GM23338 (cell line): Measurements from ENCODE around the gene CARNS1. TPM values are rescaled to one million over a fixed set of nuclear protein-coding genes. Genes with fewer than 3 reads are reported as not detected.

Experiments used
- ATAC-seq: fragments of 200-7000 bp; cut with Tn5 transposase; 3 replicates; pipeline ENCODE4 v1.9.1; 2020
- DNase-seq: peaks from one replicate; pipeline ENCODE4 v3.0.0-alpha.2; 2015; ENCODE audit warnings: low spot score
- H2AFZ ChIP-seq: fragments of 200-600 bp; sonication (generic); 2 replicates; pipeline ENCODE4 v1.8.0; 2016; ENCODE audit warnings: antibody characterized with exemption, mild to moderate bottlenecking, moderate library complexity
- H3F3A ChIP-seq: fragments of 200-600 bp; sonication (generic); replicated peaks from 2 replicates; pipeline ENCODE4 v1.8.0; 2017; ENCODE audit warnings: antibody characterized with exemption, mixed run types, low read depth
- H3K27ac ChIP-seq: fragments of 200-600 bp; sonication (generic); 2 replicates; pipeline ENCODE4 v1.6.1; 2016; ENCODE audit warnings: low read depth
- H3K27me3 ChIP-seq: fragments of 200-600 bp; sonication (generic); 2 replicates; pipeline ENCODE4 v1.8.0; 2016; ENCODE audit warnings: mild to moderate bottlenecking, mixed run types, moderate library complexity; ENCODE audit not compliant: insufficient read depth
- H3K36me3 ChIP-seq: fragments of 200-600 bp; sonication (generic); 2 replicates; pipeline ENCODE4 v1.8.0; 2016; ENCODE audit warnings: mild to moderate bottlenecking; ENCODE audit not compliant: insufficient read depth
- H3K4me1 ChIP-seq: fragments of 200-600 bp; sonication (generic); 2 replicates; pipeline ENCODE4 v1.8.0; 2016; ENCODE audit warnings: mild to moderate bottlenecking, moderate library complexity; ENCODE audit not compliant: insufficient read depth
- H3K4me2 ChIP-seq: fragments of 200-600 bp; sonication (generic); 2 replicates; pipeline ENCODE4 v1.7.1; 2017; ENCODE audit warnings: mixed run types
- H3K4me3 ChIP-seq: fragments of 200-600 bp; sonication (generic); 2 replicates; pipeline ENCODE4 v1.6.1; 2016; ENCODE audit warnings: mixed run types
- H3K79me2 ChIP-seq: fragments of 200-600 bp; sonication (generic); replicated peaks from 2 replicates; pipeline ENCODE4 v1.8.0; 2017; ENCODE audit warnings: mild to moderate bottlenecking; ENCODE audit not compliant: insufficient read depth
- H3K9me2 ChIP-seq: fragments of 200-600 bp; sonication (generic); 2 replicates; pipeline ENCODE4 v1.8.0; 2017; ENCODE audit not compliant: insufficient read depth
- H4K20me1 ChIP-seq: fragments of 200-600 bp; sonication (generic); replicated peaks from 2 replicates; pipeline ENCODE4 v1.8.0; 2017; ENCODE audit warnings: mild to moderate bottlenecking; ENCODE audit not compliant: insufficient read depth
- H3K27ac Mint-ChIP-seq: 2 replicates; pipeline ENCODE4 v1.8.0; 2020; ENCODE audit warnings: inconsistent platforms, mild to moderate bottlenecking, moderate library complexity, mixed read lengths
- H3K27me3 Mint-ChIP-seq: 3 replicates; pipeline ENCODE4 v1.8.0; 2022; ENCODE audit warnings: low read depth, mild to moderate bottlenecking, moderate library complexity, mixed read lengths, inconsistent platforms; ENCODE audit not compliant: insufficient read depth, poor library complexity
- H3K36me3 Mint-ChIP-seq: 3 replicates; pipeline ENCODE4 v1.8.0; 2021; ENCODE audit warnings: low read depth, mild to moderate bottlenecking, inconsistent platforms, moderate library complexity, mixed read lengths
- H3K4me1 Mint-ChIP-seq: 3 replicates; pipeline ENCODE4 v1.8.0; 2020; ENCODE audit warnings: mild to moderate bottlenecking, inconsistent platforms, mixed read lengths
- H3K4me3 Mint-ChIP-seq: 3 replicates; pipeline ENCODE4 v1.8.0; 2021; ENCODE audit warnings: moderate library complexity, mild to moderate bottlenecking, inconsistent platforms, mixed read lengths
- H3K9me3 Mint-ChIP-seq: 3 replicates; pipeline ENCODE4 v1.8.0; 2020; ENCODE audit warnings: moderate library complexity, mild to moderate bottlenecking, inconsistent platforms, mixed read lengths
- CTCF ChIP-seq, 2 experiments: fragments of 200-600 bp in 1 of 2; sonication (generic) in 1 of 2; conservative IDR thresholded peaks; 2 replicates each; pipeline versions ENCODE4 v1.5.1 to v1.6.1; 2016 to 2017; ENCODE audit warnings: antibody characterized with exemption in 2 of 2, low read depth in 2 of 2, mild to moderate bottlenecking in 2 of 2, moderate library complexity in 1 of 2
- ETS1 ChIP-seq: IDR thresholded peaks from 2 replicates; pipeline ENCODE4 v1.6.1; 2016; ENCODE audit warnings: antibody characterized with exemption
- EZH2 ChIP-seq: fragments of 200-600 bp; sonication (generic); IDR thresholded peaks from one replicate; pipeline ENCODE4 v1.8.0; 2017; ENCODE audit warnings: antibody characterized with exemption, mild to moderate bottlenecking, low read depth; ENCODE audit not compliant: unreplicated experiment
- JUNB ChIP-seq: IDR thresholded peaks from one replicate; pipeline ENCODE4 v1.6.1; 2016; ENCODE audit warnings: antibody characterized with exemption; ENCODE audit not compliant: unreplicated experiment
- POLR2AphosphoS5 ChIP-seq: IDR thresholded peaks from 2 replicates; pipeline ENCODE4 v1.6.1; 2016; ENCODE audit warnings: antibody characterized with exemption, low read depth
- REST ChIP-seq: IDR thresholded peaks from one replicate; pipeline ENCODE4 v1.6.1; 2018; ENCODE audit warnings: antibody characterized with exemption; ENCODE audit not compliant: unreplicated experiment
- STAT1 ChIP-seq: IDR thresholded peaks from one replicate; pipeline ENCODE4 v1.6.1; 2016; ENCODE audit warnings: antibody characterized with exemption; ENCODE audit not compliant: unreplicated experiment
- ZNF114 ChIP-seq: fragments of 250-450 bp; sonication (Bioruptor Pico); IDR thresholded peaks from 2 replicates; pipeline ENCODE4 v1.5.0; 2020; ENCODE audit warnings: mild to moderate bottlenecking, moderate library complexity
- ZNF331 ChIP-seq: fragments of 250-450 bp; sonication (Bioruptor Pico); IDR thresholded peaks from 2 replicates; pipeline ENCODE4 v1.5.0; 2020; ENCODE audit warnings: low read depth, mild to moderate bottlenecking, moderate library complexity
- ZNF462 ChIP-seq: fragments of 250-450 bp; sonication (Bioruptor Pico); IDR thresholded peaks from 2 replicates; pipeline ENCODE4 v1.5.0; 2020; ENCODE audit warnings: mild to moderate bottlenecking, moderate library complexity
- polyA plus RNA-seq: library from polyadenylated mRNA; unstranded; fragments of >200 nt; fragmentation: Nextera tagmentation; extraction: Ambion mirVana; gene quantifications from 2 replicates; pipeline ENCODE4 v1.2.1, GENCODE V29; 2016
- total RNA-seq: library from RNA; depleted of rRNA; stranded (reverse); fragments of >200 nt; shearing (Covaris generic); gene quantifications from 2 replicates; pipeline ENCODE4 v1.2.3, GENCODE V29; 2014

CARNS1 gene
- total and polyA plus RNA-seq, 2 experiments from 2014 or later: 0.52 to 0.76 TPM

- TF ChIP-seq ETS1 (no peak), ZNF331 (CRISPR knock-in tag) (no peak), JUNB (no peak)
Measured at GRCh38 chr11:67365736-67366444, 49.6 kb upstream of the CARNS1 start (continued).

- Histone ChIP-seq H3F3A (0 out of 2 replicates have a peak, but pooled peaks cover 4% of the 10 kb centered on the region), H3K27ac (no peak overlapping the region), H3K79me2 (no peaks in the 10 kb centered on the region), H3K4me3 (no peak overlapping the region), H3K36me3 (no peaks in the 10 kb centered on the region), H3K9me2 (no peaks in the 10 kb centered on the region), H3K4me2 (no peak overlapping the region), H4K20me1 (no peaks in the 10 kb centered on the region), H3K27me3 (peaks cover 42% of the 10 kb centered on the region), H2AFZ (no peak overlapping the region), H3K4me1 (peaks cover 22% of the 10 kb centered on the region)
- H3K4me3 Mint-ChIP-seq: no peak overlapping the region
- H3K4me1 Mint-ChIP-seq: peaks cover 33% of the 10 kb centered on the region
- no peak for DNase-seq
- H3K9me3 Mint-ChIP-seq: no peaks in the 10 kb centered on the region
- no peaks in the 10 kb centered on the region; the same call in 2 of the 3 replicates for H3K36me3 Mint-ChIP-seq
- no peak for ATAC-seq
- peaks cover 29% of the 10 kb centered on the region for H3K27me3 Mint-ChIP-seq
- H3K27ac Mint-ChIP-seq: no peak overlapping the region
- TF ChIP-seq EZH2: no peak
- TF ChIP-seq STAT1: no peak
- no peak for TF ChIP-seq ZNF114 (CRISPR knock-in tag)
- no peak for TF ChIP-seq JUNB
- no peak for TF ChIP-seq ETS1
- no peak for TF ChIP-seq ZNF331 (CRISPR knock-in tag)
- no peak for TF ChIP-seq REST
- no peak for TF ChIP-seq ZNF462
- TF ChIP-seq CTCF (conservative IDR thresholded peaks at IDR 0.05; ENCODE audit: low read depth in 2 of 2): no peak
- TF ChIP-seq POLR2AphosphoS5: no peak
Measured at GRCh38 chr11:67366546-67366945, 48.9 kb upstream of the CARNS1 start.
